HPDE6-E6E7 (cell line): ENCODE results near the gene NFATC4.
"Not testable (repeated sequence)": the region's sequence is repeated elsewhere in the genome, so short reads cannot be mapped to it uniquely, and the experiment has no call there.

ENCODE experiments used
- DNase-seq: peaks from one replicate; pipeline ENCODE4 v3.0.0; 2011; ENCODE audit warnings: missing footprints; ENCODE audit errors: extremely low spot score

Gene NFATC4

GRCh38 chr14:24368212-24368561, 203 bp downstream of the NFATC4 start:
- DNase-seq: no peak

GRCh38 chr14:24368562-24369252, 723 bp downstream of the NFATC4 start:
- DNase-seq: no peak

- DNase-seq: no peak
Measured at GRCh38 chr14:24369463-24369862, 1.5 kb downstream of the NFATC4 start.

GRCh38 chr14:24369907-24370687, 2.1 kb downstream of the NFATC4 start:
- DNase-seq: no peak

- DNase-seq: no peak
Measured at GRCh38 chr14:24370748-24371147, 2.8 kb downstream of the NFATC4 start.

- not testable (repeated sequence) for DNase-seq
Measured at GRCh38 chr14:24371605-24372004, 3.6 kb downstream of the NFATC4 start.

- DNase-seq: no peak
Measured at GRCh38 chr14:24372701-24373416, 4.9 kb downstream of the NFATC4 start.

- DNase-seq: no peak
Measured at GRCh38 chr14:24376448-24377070, 8.6 kb downstream of the NFATC4 start.

GRCh38 chr14:24377126-24377525, 9.1 kb downstream of the NFATC4 start:
- DNase-seq: no peak

GRCh38 chr14:24377657-24378056, 9.7 kb downstream of the NFATC4 start:
- DNase-seq: peak; percentile 45

GRCh38 chr14:24378327-24378726, 10.3 kb downstream of the NFATC4 start:
- DNase-seq: no peak

- DNase-seq: peak; percentile 45
Measured at GRCh38 chr14:24378981-24379906, 11.3 kb downstream of the NFATC4 start.

- DNase-seq: no peak
Measured at GRCh38 chr14:24379907-24380730, 12.1 kb downstream of the NFATC4 start.

- no peak for DNase-seq
Measured at GRCh38 chr14:24381363-24382063, 13.5 kb downstream of the NFATC4 start.

- DNase-seq: no peak
Measured at GRCh38 chr14:24382064-24382371, 14.0 kb downstream of the NFATC4 start.

- no peak for DNase-seq
Measured at GRCh38 chr14:24384169-24384568, 16.2 kb downstream of the NFATC4 start.

- DNase-seq: no peak
Measured at GRCh38 chr14:24385524-24385923, 17.5 kb downstream of the NFATC4 start.

- no peak for DNase-seq
Measured at GRCh38 chr14:24387009-24387345, 19.0 kb downstream of the NFATC4 start.

GRCh38 chr14:24387579-24387978, 19.6 kb downstream of the NFATC4 start:
- DNase-seq: not testable (repeated sequence)
